SH-SY5Y (cell line): ENCODE measurements around the gene TRPV3.

Experiments
- GATA2 ChIP-seq: IDR thresholded peaks from 2 replicates; pipeline ENCODE4 v1.6.1; 2011; ENCODE audit warnings: mild to moderate bottlenecking, low read depth, low read length
- GATA3 ChIP-seq: IDR thresholded peaks from 2 replicates; pipeline ENCODE4 v1.6.1; 2011; ENCODE audit warnings: low read depth, mild to moderate bottlenecking, low read length, moderate library complexity

DNA sequence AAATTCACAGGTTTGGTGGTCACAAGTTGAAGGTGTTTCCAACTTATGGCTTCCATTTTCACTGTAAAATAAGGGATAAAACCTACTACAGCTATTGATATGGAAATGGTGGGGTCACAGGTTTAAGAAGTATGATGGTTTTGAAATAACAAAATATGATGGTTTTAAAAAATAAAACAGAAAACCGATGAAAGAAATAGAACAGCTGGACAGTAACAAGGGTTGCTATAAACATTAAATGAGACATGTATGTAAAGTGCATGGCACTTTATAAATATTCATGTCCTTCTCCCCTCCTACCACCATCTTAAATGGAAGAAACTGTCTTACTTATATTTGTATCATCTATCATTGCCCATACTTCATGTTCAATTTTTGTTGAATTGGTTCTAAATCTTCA lies 50.5 kb downstream of the TRPV3 start:
- TF ChIP-seq GATA3 (no peak), GATA2 (no peak)
